NCI-H2029 treated with DMSO at 0.1 percent for 48 hours (cell line): ENCODE measurements around the gene CD52.
A peak's percentile ranks its signal among the peaks of the same experiment; 100 is the strongest.

Experiments used
- DNase-seq: peaks from one replicate; lab custom pipeline; 2025; lab: John Stamatoyannopoulos, UW

CD52 gene, protein sequence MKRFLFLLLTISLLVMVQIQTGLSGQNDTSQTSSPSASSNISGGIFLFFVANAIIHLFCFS

DNA sequence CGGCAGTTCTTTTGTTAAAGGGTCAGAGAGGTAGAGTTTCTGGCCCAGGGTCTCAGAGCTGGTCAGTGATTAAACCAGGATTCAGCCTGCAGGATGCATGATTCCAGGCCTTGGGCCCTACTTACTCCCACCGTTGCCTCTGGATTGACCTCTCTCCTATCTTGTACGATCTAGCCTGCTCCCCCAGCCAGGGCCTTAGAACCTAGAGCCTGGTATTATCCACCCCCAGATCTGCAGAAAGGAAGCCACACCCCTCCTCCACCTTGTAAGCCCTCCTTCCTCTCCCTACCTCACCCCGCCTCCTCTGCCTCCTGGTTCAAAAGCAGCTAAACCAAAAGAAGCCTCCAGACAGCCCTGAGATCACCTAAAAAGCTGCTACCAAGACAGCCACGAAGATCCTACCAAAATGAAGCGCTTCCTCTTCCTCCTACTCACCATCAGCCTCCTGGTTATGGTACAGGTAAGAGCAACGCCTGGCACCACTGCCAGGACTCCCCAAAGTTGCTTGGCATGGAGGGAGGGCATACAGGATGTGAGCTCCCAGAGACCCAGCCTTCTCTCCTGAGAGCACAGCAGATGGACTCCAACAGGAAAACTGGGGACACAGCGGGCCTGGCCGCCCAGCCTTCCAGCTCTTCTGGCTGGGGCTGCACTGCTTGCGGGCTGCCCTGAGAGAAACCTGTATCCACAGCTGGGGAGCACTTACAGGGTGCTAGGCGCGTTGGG is at the start of gene CD52:
TSS of gene CD52 (plus strand) at position 347 of the 726 bp plus-strand sequence. CDS start at position 407, 60 bp downstream.
- DNase-seq, result no peak

DNA sequence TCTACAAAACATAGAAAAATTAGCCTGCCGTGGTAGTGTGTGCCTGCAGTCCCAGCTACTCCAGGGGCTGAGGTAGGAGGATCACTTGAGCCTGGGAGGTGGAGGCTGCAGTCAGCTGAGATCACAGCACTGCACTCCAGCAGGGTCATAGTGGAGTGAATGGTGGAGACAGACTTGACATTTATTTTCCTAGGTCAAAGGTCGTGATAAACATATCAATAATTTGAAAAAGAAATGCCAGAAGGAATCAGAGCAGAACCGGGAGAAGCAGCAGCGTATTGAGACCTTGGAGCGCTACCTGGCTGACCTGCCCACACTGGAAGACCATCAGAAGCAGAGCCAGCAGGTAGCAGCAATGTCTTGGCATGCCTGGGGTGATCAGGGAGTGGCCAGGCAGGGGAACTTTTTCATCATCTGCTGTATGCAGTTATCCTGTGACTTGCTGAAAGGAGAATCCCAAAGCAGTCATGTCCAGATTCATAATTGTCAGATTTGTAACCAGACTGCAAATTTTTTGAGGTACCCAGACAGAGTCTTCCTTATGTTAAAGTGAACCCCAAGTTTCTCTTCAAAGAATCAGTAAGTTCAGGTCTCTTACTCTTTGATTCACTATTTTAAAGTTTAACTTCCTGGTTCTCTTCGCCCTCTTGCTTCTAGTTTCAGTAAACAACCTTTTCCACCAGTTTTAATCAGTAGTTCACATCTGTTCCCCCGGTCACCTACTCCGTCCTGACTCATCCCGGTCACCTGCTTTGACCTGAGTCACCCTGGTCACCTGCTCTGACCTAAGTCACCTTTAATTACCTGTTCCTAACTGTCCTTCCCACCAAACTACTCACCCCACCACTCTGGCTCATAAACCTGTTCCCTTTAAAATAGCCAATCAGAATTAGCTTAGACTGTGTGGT is 49.2 kb upstream of the CD52 start:
- DNase-seq, result no peak

DNA sequence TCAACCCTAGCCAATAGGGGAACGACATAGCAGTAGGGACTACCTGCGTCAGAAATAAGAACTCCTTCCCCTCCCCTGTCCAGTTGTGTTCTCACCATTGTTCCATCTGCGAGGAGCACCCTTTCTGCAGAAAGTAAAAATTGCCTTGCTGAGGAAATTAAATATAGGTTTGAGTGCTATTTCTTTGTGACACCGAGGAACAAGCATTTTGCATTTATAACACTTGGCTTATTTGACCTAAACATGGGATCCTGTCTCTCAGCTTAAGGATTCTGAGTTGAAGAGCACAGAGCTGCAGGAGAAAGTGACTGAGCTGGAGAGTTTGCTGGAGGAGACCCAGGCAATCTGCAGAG is 48.6 kb upstream of the CD52 start:
- no peak for DNase-seq

DNA sequence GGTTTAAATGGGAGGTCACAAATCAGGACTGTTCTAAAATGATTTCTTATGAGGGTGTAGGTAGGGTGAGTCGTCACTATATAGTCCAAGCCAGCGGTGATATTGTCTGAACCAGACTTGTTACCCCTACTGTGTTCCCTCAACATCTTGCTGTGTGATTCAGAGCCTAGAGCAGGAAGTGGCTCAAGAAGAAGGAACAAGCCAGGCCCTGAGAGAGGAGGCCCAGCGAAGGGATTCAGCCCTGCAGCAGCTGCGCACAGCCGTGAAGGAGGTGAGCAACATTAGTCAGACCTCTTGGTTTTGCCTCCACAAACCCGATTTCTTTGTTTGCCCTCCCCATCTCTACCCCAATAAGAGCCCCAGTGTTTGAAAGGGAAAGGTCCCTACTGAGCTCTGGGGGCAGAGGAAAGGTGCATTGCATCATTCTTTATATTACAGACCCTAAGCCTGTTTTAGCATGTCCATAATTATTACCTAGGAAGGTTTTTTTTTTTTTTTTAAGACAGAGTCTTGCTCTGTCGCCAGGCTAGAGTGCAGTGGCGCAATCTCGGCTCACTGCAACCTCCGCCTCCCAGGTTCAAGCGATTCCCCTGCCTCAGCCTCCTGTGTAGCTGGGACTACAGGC is 42.8 kb upstream of the CD52 start:
- DNase-seq, result no peak

DNA sequence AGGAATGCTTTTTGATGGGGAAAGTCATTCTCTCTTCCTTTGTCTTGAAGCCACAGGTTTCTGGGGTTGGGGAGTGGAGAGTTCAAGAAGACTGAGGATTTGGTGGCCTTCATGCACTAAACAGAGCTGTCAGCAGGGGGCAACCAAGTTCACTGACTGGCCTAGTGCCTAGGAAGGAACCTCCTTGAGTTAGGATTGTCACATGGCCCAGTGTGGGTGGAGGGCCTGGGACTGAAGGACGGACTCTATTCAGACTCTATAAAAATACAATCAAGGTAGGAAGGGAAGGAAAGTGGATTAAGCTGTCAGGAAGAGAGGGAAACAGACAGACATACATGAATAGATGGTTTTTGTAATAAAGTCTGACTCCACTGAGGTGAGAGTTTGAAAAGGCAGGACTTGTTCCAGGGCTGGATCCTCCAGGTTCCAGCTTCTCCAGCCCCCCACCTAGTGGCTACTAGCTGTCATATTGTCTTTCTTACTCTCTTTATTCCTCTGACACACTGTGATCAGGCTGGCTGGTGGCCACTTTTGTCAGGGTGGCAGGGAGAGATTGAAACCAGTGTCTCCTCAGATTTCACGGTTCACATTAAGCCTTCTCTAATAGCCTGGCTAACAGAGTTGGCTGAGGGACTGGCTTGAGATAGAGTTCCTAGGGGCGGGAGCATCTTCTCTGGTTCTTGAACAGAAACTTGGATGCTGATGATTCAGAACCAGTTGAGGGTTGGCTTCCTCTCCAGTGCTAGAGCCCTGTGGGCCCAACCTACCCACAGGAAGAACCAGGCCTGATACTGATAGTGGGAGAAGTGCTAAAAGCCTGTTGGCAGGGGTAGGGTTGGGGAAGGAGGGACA is 42.0 kb upstream of the CD52 start:
- peak; percentile 52 for DNase-seq

DNA sequence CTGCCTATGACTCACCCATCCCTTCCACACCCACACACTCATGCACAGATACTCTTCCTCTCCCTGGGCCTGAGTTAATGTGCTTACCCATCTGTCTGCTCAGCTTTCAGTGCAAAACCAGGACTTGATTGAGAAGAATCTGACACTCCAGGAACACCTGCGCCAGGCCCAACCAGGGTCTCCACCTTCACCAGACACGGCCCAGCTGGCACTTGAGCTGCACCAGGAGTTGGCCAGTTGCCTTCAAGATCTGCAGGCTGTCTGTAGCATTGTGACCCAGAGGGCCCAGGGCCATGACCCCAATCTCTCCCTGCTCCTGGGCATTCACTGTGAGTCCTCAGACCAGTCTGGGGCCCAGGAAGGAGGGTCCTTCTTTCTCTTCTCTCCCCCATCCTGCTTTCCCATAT is 41.3 kb upstream of the CD52 start:
- no peak for DNase-seq

DNA sequence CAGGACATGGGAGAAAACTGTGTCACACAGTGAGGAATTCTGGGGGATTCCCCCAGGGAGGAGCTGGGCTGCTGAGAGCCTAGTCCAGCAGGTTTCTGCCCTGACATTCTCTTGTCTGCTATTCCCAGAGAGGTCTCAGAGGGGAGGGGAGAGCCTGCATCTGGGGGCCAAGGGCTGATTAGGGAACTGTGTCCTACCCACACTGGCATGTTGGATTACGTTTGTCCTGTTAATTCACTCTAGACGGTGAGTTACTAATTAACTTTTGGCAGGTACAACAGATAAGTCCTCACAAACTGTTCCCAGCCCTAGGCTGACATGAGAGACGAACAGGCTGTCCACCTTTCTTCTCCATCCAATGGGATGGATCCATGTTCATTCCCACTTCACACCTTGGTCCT is 40.5 kb upstream of the CD52 start:
- no peak for DNase-seq

DNA sequence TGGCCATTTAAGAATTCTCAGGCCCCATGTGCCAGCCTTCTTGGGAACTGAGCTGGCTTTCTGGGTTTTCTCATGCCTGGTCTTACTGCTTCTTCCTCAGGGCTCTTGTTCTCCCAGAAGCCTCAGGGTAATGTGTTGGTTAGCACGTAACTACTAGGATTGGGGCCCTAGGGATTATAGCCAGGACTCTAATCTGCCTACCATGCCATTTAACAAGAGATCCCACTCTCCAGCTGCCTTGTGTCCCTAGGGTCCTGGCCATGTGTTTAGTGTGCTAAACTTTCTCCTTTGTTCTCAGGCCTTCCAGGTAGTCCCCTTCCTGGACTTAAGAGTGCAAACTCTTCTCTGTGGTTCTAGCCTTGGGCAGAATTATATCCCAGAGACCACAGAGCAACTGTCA is 40.0 kb upstream of the CD52 start:
- no peak for DNase-seq

DNA sequence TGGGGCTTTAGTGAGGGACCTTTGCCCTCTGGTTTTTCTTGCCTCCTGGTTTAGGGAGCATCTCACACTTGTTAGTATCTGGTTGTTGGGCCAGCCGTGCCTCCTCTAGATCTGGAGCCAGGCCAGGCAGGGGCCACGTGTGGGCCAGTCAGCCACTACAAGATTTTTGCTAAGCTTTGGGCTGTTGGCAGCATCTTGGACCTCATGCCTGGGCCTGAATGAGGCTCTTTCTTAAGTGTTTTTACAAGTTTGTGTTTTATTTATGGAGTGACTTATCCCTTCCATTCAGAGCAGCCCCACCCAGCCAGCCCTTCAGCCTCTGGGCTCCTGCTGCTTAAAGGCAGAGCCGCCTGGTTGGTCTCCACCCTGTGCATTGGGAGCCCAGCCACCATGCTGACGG is 39.5 kb upstream of the CD52 start:
- DNase-seq, result no peak

DNA sequence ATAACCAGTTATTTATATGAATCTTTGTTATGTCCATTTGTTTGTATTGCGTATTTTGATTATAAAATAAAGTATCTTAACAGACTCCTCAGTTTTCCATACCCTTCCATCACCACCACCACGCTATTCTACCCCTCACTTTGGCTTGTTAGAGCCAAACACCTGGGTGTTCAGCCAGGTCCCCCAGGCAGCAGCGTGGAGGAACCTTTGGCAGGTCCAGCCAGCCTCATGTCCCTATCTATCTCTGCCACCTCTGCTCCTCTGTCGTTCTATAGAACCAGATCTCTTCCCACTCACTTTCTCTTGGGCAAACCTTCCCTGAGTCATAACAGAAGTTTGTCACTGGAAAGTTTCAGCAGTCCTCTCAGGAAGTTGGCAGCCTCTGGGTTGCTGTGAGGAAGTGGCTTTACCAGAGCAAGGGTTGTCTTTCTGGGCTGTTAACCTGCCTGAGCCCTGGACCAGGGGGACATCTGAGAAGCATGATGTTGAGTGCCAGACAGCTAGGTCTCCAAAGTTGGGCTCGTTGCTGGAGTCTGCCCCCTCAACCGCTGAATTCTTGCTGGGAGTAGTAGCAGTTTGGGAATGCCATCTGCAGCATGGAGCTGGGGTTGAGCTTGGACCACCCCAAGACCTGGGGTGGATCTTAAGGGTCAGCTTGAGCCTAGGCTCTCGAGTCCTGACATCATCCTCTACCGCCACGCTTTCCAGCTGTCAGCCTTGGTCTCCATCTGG is 38.9 kb upstream of the CD52 start:
- no peak for DNase-seq

DNA sequence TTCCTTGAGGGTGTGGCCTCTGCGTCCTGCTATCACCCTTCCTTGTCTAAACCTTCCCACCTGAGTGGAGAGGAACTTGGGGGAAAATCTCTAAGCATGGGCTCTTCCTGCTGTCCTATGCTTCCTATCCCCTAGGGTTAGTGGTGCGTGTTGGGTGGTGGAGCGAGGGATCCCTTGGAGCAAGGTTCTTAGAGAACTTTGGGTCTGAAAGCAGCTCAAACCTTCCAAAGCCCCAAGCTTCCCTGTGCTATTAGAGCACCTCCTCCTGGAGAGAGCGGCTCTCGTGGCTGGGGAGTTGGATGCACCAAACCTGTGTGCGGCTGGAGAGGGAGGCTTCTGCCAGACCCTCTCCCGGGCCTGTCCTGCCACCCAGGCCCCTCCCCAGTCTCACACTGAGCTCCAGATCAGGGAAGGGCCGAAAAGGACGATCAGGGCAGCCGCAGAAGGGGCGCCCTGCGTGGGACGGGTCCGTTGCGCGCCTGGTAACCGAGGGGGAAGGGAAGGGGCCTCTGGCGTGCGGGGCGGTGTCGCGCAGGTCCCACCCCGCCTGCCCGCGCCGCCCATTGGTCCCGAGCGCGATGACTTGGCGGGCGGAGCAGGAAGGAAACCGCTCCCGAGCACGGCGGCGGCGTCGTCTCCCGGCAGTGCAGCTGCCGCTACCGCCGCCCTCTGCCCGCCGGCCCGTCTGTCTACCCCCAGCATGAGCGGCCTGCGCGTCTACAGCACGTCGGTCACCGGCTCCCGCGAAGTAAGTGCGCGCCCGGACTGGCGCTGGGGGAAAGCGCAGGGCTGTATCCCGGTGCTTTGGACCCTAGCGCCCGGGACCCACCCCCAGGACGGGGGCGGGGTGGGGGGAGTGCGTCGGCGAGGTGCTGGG is 38.1 kb upstream of the CD52 start, which contains the start of gene SH3BGRL3:
TSS of gene SH3BGRL3 (plus strand) at position 631 of the 877 bp plus-strand sequence. CDS start at position 701, 70 bp downstream.
- no peak for DNase-seq

DNA sequence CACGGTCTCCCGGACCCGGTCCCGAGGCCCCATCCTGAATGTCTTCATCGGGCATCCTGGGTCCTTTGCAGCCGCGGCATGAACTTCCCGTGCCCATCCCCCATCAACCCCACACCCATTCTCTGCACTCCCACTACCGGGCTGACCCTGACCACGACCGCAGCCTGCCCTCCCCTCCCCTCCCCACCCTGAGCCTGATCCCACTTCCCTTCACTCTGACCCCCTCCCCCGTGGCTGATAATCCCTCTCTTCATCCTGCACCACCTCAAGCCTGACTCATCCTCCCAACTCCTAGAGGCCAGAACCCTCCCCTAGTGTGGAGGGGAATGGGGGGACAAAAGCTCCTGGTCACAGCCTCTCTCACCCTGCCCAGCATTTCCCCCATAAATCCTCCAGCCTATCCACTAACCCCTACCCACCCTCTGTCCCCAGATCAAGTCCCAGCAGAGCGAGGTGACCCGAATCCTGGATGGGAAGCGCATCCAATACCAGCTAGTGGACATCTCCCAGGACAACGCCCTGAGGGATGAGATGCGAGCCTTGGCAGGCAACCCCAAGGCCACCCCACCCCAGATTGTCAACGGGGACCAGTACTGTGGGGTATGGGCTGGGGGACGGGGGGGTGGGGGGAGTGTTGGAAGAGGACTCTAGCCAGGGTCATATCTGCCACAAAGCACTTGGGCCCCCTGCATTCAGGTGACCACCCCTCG is 37.3 kb upstream of the CD52 start:
- DNase-seq, result no peak

DNA sequence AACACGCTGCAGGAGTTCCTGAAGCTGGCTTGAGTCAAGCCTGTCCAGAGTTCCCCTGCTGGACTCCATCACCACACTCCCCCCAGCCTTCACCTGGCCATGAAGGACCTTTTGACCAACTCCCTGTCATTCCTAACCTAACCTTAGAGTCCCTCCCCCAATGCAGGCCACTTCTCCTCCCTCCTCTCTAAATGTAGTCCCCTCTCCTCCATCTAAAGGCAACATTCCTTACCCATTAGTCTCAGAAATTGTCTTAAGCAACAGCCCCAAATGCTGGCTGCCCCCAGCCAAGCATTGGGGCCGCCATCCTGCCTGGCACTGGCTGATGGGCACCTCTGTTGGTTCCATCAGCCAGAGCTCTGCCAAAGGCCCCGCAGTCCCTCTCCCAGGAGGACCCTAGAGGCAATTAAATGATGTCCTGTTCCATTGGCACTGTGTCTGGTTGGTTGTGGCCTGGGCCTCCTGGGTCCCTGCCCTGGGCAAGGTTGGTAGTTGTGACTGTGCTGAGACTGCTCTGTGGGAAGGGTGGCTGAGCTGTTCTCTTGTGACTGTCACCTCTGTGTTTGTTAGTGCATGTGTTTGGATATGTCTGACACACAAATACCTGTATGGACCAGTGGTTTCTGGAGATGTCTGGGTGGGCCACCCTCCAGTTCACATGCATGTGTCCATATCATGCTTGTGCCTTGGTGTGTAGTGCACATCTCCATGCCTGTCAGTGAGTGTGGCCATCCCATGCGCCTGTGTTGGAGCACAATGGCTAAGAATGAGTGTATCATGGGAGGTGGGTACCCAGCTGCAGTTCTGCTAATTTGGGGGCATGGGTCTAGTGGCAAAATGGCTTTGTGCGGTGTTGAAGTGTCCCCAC is 36.4 kb upstream of the CD52 start:
- DNase-seq, result no peak

DNA sequence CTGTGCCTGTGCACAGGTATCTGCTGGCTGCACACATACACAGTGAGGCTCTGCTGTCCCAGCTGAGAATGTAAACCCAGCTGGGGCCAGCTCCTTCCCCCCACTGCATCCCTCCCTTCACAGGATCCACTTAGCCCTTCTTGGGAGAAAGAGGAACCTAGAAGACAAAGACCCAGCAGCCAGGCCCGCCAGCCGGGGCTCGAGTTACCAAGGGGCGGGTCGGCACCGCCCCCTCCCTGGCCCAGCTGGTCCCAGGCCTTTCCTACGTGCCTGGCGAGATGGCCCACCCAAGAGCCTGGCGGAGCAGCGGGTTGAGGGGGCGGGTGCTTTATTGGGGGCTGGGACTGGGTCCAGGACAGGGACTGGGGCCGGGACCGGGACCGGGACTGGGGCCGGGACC is 35.8 kb upstream of the CD52 start:
- no peak for DNase-seq

DNA sequence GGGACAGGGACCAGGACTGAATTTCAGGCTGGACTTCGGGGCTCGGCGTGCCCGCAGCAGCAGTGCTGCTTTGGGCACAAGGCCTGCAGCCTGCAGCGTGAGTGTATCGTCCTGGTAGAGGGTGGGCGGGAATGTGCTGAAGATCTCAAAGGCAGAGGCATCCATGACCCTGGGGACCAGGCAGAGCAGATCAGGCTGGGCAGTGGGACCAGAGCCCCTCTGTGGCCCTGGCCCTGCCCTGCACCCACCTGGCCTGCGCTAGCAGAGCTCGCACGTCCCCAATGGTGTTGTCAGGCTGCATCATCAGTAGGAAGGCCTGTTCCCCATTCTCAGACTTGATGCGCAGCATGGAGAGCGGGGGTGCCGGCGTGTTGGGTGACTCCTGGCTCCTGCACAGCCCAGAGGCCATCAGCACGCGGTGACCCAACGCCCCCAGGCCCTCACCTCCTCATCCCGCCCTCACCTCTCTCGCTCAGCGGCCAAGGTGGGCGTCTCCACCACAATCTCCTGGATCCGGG is 35.3 kb upstream of the CD52 start:
- no peak for DNase-seq

DNA sequence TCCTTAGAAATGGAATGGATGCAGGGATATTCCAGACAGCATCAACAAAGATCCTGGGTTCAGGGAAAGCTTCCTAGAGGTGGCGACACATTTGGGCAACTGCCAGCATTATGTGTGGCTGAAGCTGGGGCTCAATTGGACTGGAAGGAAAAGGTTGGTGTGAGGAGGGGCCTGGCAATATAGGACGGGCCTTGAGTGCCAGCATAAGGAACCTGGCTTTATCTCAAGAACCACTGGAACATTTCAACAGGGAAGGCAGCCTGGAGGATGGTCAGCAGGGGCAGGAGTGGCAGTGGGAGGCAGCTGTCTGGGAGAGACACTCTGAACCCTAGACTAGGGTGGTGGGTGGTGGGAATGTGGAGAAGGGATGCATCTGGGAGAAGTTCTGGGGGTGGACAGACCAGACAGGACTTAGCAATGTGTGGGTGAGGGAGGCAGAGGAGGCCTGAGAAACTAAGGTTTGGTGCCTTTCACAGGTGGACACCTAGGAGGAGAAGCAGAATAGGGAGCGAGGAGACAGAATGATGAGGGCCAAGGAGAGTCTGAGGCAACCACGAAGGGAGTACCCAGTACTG is 34.4 kb upstream of the CD52 start:
- DNase-seq, result no peak

DNA sequence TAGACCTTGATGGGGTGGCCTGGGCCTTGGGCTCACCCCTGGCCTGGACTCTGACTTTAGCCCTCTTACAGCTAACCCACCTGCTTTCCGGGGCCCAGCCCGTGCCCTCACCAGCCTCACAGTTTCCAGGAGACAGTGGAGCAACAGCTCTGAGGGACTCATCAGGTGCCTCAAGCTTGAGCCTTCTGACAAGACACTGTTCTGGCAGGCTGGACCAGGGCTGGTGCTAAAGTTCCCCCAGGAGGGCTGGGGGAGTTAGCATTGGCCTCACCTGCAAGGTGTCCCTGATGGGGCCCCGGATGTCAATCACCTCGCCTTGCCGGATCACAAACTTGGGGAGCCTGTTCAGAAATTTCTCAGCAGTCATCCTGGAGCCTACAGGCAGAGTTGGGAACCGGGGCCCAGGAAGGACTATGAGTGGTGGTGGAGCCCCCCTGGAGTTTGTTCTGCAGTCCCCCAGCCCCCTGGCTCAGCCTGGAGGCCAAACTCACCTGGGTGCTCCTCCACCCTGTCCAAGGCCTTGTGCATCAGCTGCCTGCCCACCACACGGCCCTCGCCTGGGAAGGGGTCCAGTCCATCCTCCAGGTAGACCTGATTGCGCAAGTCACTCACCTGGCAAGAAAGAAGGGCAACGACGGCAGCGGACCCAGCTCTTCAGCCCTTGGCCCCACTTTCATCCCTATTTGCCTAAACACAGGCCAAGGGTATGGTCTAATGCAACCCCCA is 33.7 kb upstream of the CD52 start:
- DNase-seq, result no peak
